A673 (cell line): Measurements from ENCODE around the gene SLC26A11.

ENCODE experiments used
- CTCF ChIP-seq: fragments of 300-800, 200-600 bp; sonication (generic); conservative IDR thresholded peaks from 2 replicates; pipeline ENCODE4 v1.5.1; 2017; ENCODE audit warnings: low read depth, mild to moderate bottlenecking, antibody characterized with exemption, low read length, moderate library complexity, mixed read lengths
- EZH2 ChIP-seq: fragments of 200-600 bp; sonication (generic); IDR thresholded peaks from 2 replicates; pipeline ENCODE4 v1.6.1; 2017; ENCODE audit warnings: borderline replicate concordance, low read depth, mild to moderate bottlenecking, mixed read lengths, antibody characterized with exemption, low read length; ENCODE audit not compliant: poor library complexity, severe bottlenecking

- no peak for TF ChIP-seq CTCF
- TF ChIP-seq EZH2: no peak
Observed at GRCh38 chr17:80274331-80274730, 54.1 kb downstream of the SLC26A11 start.
